ENCODE data around the gene PCED1B.
"Not testable (repeated sequence)": the region's sequence is repeated elsewhere in the genome, so short reads cannot be mapped to it uniquely, and the experiment has no call there.

The PCED1B gene

GRCh38 chr12:47079468-47079980 lies at the start of gene PCED1B, which contains the start of gene AMIGO2:
Gene PCED1B (plus strand): TSS chr12:47079621. CDS start chr12:47235064, 155,443 bp downstream.
Gene AMIGO2 (minus strand): TSS chr12:47079959. CDS start chr12:47079002, 957 bp downstream.
- DNase-seq, result peak; percentile 71

- DNase-seq, result no peak
Measured at GRCh38 chr12:47029903-47030302, 49.5 kb upstream of the PCED1B start.

GRCh38 chr12:47032644-47033043 lies 46.8 kb upstream of the PCED1B start:
- no peak for DNase-seq

- DNase-seq, result no peak
Measured at GRCh38 chr12:47033081-47033480, 46.3 kb upstream of the PCED1B start.

GRCh38 chr12:47033789-47034555 lies 45.4 kb upstream of the PCED1B start:
- no peak for DNase-seq

GRCh38 chr12:47034661-47035060 lies 44.8 kb upstream of the PCED1B start:
- DNase-seq, result no peak

- no peak for DNase-seq
Measured at GRCh38 chr12:47035484-47035883, 43.9 kb upstream of the PCED1B start.

- DNase-seq, result no peak
Measured at GRCh38 chr12:47038270-47038748, 41.1 kb upstream of the PCED1B start.

GRCh38 chr12:47039079-47039478 lies 40.3 kb upstream of the PCED1B start:
- no peak for DNase-seq

GRCh38 chr12:47039756-47040155 lies 39.7 kb upstream of the PCED1B start:
- no peak for DNase-seq

GRCh38 chr12:47041327-47041726 lies 38.1 kb upstream of the PCED1B start:
- no peak for DNase-seq

GRCh38 chr12:47048541-47048940 lies 30.9 kb upstream of the PCED1B start:
- DNase-seq, result no peak

GRCh38 chr12:47051291-47051690 lies 28.1 kb upstream of the PCED1B start:
- DNase-seq, result not testable (repeated sequence)

GRCh38 chr12:47052274-47052673 lies 27.1 kb upstream of the PCED1B start:
- DNase-seq, result no peak

- no peak for DNase-seq
Measured at GRCh38 chr12:47053961-47054360, 25.5 kb upstream of the PCED1B start.

GRCh38 chr12:47054659-47055058 lies 24.8 kb upstream of the PCED1B start:
- no peak for DNase-seq

- not testable (repeated sequence) for DNase-seq
Measured at GRCh38 chr12:47055856-47056255, 23.6 kb upstream of the PCED1B start.

- DNase-seq, result not testable (repeated sequence)
Measured at GRCh38 chr12:47056944-47057343, 22.5 kb upstream of the PCED1B start.

- DNase-seq, result not testable (repeated sequence)
Measured at GRCh38 chr12:47058640-47059039, 20.8 kb upstream of the PCED1B start.

- no peak for DNase-seq
Measured at GRCh38 chr12:47065546-47065945, 13.9 kb upstream of the PCED1B start.

- DNase-seq, result no peak
Measured at GRCh38 chr12:47066278-47067025, 13.0 kb upstream of the PCED1B start.

- DNase-seq, result no peak
Measured at GRCh38 chr12:47067176-47067575, 12.2 kb upstream of the PCED1B start.

- DNase-seq, result no peak
Measured at GRCh38 chr12:47067771-47068431, 11.5 kb upstream of the PCED1B start.
